NCI-H2171 treated with DMSO at 0.1 percent for 48 hours (cell line): ENCODE measurements around the gene RCVRN.

Source experiments
- DNase-seq: peaks from one replicate; lab custom pipeline; 2025; lab: John Stamatoyannopoulos, UW

RCVRN gene

DNA sequence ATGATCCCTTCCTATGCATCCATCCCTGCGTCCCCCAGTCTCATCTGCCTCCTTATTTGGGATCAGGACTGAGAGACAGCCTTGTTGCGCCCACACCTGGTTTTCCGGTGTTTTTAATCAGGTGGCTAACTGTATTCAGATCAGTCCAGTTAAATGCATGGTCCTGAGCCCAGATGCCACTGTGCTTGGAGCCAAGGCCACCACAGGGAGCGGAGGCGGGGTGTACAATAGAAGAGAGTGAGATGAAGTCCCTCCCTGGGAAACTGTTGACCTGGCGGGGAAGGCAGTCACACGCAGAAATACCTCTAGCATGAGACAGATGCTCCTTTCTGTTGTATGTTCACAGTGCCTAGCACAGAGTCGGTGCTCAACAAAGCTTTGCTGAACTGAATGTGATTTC, 6.3 kb downstream of the RCVRN start:
- no peak for DNase-seq

DNA sequence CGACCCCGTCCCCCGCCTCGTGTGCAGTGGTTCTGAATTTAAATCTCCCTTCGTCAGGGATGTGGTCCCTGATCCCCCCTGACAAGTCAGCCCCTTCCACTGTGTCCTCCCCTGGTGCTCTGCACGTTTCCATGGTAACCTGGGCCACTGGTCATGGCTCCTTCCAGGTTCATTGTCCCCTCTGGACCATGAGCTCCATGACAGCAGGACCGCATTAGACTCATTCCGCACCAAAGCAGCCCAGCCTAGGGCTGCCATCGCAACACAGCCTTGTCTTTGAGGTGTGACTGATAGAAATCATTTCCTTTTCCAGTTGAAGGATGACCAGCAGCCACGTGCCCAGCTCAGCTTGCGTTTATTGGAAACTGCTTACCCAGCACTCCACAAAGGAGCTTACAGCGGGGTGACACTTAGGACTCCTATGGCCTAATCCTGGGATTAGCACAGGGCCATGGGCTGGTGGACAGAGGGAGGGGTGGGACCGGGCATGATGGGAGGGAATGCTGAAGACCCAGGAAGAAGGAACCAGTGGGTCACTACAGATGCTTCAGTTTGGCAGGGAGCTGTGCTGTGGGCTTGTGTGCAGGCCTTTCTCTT, 7.6 kb downstream of the RCVRN start:
- DNase-seq, result no peak

DNA sequence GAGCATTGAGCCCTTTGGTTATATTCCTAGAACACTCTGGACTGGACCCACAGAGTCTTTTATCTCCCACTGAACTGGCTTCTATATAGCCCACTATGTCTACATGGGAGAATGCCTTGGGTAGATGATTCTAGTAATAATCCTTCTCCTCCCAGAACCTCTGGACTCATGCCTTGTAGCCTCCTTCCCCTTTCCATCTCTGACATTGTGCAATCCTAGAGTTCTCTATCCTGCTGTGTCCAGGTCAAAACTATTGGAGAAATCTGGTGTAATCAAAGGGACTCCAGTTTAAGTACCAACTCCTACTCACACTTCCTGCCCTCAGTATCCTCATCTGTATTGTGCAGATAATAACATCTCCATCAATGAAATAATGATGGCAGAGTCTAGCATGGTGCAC, 9.1 kb downstream of the RCVRN start:
- DNase-seq, result no peak

DNA sequence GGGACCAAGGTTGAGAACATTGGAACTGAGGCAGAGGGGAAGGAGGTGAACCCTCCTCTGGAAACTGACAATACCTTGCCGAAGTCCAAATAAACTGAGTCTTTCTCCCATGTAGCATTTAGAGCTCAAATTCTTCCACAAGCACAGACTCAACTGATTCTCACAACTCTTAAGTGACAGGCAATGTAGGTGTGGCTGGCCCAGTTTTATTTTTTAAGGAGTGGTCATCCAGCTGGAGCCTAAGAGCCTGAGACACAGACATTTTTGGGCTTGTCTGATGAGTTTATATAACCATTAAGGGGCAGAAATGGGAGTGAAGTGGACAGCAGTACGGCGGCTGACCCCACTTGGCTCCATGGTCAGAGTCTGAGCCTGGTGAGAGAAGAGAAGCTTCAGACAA, 10.8 kb downstream of the RCVRN start:
- no peak for DNase-seq

DNA sequence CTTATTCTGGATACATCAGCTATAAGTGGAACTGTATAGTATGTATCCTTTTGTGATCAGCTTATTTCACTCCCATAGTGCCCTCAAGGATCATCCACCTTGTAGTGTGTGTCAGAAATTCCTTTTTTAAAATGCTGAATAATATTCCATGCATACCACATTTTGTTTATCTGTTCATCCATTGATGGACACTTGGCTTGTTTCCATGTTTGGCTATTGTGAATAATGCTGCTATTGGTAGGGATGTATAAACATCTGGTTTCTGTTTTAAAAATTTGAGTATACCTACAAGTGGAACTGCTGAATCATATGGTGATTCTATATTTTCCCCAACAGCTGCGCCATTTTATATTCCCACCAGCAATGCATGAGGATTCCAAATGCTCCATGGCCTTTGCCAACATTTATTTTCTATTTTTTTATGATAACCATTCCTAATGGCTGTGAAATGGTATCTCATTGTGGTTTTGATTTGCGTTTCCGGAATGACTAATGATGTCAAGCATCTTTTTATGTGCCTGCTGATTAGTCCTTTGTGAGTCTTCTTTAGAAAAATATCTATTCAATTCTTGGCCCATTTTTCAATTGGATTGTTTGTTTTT, 11.6 kb downstream of the RCVRN start:
- no peak for DNase-seq

DNA sequence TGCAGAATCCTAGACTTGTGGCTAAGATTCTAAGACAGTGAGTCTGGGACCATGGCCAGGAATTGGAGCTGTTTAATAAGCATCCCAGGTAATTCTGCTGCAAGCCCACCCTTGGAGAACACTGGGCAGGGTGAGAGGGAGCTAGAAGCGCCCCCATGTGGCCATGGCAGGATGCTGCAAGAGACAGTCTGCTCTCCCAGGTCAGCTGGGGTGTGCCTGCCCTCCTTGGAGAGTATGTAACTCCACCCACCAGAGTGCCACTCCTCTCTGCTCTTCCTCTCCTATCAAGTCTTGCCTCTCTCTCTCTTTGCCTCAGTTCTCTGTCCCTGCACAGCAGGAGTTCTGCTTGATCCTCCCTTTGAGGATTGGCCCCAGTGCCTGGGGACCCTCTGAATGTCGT, 14.9 kb downstream of the RCVRN start:
- no peak for DNase-seq

DNA sequence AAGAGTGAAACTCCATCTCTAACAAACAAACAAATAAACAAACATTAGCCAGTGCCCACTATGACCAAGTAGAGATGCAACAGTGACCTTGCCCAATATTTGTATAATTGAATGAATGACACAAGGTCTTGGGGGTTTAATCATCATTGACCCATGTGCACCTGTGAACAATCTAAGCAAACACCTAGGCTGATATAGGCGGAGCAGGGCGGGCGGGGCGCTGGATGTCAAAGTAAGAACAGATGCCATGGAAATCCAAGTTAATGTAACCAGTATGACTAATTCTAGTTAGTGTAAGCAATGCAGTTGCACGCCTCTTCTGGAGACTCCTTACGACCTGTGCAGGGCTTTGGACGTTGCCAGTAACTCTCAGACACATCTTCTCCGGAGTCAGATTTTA, 17.6 kb downstream of the RCVRN start:
- DNase-seq, result no peak

DNA sequence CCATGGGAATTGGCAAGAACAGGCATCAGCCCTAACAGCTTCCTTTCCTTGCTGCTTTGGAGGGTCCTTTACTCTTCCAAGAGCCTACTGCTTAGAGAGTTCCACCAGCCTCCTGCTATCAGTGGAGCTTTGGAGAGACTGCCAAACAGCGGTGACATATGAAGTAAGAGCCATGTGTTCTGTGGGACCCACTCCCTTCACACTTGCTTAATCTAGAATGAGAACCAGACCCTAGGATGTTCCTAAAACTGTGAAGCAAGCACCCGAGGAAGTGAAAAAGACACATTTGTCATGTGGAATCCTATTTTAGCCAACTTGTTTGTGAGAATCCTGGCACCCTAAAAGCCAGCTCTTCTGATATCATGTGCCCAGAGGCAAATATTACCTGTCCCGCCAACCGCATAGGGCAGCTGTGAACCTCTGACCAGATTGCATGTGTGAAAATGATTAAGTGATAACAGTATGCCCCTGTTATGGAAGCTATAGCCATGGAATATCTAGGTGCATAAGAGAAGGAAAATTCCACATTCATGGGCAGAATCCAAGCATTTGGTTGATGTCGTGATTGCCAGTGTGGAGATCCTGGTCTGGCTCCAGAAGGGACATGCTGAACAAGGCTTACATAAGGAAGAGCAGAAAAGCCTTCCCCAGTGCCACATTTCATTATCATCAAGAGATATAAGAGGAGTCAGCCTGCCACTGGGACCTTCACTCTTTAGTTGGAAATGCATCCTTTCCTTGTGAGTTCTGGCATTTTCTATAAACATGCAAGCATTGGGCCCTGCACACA, 18.7 kb downstream of the RCVRN start:
- DNase-seq, result no peak

DNA sequence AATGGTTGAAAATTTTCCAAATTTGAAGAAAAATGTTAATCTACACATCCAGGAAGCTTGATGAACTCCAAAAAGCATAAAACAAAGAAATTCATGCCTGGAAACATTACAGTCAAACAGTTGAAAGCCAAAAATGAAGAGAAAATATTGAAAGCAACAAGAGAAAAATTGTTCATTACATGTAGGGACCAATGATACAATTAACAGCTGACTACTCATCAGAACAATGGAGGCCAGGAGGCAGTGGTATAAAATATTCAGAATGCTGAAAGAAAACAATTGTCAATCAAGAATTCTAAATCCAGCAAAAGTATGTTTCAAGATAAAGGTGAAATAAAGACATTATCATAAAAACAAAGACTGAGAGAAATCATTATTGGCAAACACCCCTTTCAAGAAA, 21.6 kb downstream of the RCVRN start:
- no peak for DNase-seq

DNA sequence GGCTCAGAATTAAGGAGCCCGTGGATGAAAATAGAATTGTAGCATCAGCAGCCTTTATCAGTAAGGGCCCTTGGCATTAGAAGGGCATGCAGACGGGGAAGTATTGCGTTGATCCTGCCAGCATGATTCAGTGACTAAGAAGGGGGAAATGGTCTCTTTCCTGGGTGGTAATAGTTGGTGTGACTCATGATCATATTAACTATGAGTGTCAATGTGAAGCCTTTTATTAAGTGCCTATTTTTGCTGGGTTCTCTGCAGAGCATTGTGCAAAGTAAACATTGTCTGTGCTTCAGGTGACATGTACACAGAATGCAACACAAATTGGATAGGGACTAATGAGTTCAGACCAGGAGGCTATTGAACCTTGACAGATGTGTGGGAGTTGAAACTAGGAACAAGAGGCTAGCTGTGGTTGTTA, 24.5 kb downstream of the RCVRN start:
- DNase-seq, result no peak

DNA sequence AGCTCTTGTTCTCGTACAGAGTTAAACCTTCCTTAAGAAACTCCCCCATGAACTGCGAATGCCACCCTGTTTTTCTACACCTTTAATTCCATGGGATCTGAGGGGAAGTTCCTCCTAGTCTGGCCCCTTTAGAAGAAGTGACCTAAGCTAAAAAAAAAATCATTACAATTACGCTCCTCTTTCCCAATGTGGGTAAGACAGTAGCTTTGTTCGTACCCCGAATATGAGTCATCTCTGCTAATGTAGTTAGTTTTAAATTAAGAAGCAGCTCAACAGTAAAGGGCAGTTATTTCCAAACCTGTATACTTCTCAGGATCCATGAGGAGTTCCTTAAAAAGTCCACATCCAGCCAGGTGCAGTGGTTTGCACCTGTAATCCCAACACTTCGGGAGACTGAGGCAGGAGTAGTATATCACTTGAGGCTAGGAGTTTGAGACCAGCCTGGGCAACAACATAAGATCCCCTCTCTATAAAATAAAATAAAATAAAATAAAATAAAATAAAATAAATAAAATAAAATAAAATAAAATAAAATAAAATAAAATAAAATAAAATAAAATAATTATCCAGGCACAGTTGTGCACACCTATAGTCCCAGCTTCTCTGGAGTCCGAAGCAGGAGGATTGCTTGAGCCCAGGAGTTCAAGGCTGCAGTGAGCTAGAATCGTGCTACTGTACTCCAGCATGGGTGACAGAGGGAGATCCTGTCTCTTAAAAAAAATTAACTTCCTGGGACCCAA, 26.1 kb downstream of the RCVRN start:
- no peak for DNase-seq

DNA sequence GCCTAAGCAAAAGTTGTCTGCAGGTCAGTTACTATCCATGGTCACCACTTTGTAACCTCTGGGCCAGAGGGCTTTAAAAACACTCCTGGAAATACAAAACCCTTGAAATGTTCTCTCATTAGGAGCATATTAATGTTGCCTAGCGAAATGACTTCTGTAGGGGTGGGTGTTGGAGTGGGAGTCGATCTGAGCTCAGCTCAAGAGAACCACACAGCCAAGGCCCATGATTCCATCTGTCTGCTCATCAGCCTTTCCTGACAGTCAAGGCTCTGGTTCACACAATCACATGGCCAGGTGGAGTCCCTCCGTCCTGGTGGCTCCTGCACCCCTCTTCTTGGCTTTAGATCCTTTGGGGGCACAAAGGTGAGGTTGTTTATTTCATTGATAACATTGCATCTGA, 26.7 kb downstream of the RCVRN start:
- no peak for DNase-seq

DNA sequence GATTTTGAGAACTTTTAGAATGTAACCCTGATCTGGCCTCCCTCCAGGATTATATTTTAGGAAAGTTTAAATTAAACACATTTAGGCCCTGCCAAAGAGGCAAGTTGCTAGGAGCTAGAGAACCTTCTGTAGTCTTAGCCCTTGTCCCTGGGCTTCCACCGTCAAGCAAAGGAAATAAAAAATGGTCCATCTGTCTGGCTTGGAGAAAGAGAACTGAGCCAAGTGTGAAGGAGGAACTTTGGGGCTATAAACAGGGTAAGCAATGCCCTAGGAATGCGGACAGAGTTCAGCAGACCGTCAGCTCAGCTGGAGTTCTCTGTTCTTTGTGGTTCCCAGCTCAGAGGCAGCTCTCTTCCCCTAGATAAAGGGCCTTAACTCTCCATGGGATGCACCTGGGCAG, 29.6 kb downstream of the RCVRN start:
- DNase-seq, result no peak

DNA sequence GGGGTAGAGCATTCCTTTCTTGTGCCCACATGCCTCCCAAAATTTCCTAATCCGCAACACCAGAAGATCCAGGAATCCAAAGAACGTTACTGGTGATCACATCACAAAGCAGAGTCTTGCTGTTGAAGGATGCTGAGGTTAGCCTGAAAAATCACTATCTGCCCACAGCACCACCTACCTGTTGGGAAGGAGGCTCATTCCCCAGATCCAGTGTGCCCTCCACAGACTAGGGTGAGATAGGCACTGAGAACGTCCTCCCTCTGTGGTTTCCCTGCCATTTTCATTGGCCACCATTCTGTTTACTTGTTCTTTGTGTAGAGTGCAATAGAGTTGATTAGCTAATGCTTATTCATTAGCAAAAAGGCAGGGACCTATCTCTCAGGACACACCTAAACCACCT, 30.3 kb downstream of the RCVRN start:
- DNase-seq, result no peak

DNA sequence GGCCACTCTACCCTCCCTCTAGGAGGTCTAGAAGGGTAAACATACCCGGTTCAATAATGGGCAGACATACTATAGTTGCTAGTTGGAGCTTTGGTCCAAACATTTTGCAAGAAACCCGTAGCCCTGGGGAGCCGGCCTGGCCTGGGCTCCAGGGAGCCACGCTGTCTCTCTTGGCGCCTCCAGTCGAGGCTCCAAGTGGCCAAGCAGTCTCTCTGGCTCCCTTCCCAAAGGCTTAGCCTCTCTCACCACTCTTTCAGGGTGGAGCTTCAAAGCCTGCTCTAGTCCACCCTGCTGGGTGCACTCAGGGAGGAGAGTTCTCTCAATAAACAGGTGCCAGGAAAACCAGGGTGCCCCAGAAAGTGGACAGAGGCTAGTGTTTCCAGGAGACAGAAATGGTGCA, 32.2 kb downstream of the RCVRN start:
- DNase-seq, result no peak

DNA sequence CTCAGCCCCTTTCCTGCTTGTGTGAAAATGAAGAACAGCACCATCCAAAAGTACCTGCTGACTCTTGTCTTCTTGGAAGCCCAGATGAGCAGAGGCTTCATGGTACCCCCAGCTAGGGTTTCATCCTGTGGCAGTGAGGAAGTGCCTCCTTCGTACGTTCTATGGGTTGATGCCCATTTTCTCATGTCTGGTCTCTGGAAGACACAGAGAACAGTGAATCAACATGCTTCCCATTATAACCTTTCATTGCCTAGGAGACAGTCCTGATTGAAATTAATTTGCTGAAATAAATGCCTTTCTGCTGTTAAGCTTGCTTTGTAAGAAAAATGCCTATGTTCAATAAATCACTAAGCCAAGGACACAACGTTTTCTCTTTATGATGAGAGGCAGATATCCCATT, 36.5 kb downstream of the RCVRN start:
- DNase-seq, result no peak

DNA sequence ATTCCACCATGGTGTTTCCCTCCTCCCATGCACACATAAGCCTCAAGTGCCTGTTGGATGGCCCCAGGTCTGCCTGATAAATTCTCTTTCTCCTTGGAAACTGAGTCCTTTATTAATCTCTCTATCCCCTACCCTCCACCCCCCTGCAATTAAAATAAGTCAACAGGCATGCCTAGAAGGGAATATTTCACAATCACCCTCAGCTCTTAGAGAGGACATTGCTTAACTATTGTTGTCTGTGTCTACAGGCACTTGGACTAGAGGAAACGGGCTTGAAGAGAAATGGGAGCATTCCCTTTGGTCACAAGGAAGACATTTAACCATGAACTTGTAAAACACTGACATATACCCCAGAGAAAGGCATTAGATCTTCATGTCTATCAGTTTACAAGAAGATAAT, 39.5 kb downstream of the RCVRN start:
- no peak for DNase-seq

DNA sequence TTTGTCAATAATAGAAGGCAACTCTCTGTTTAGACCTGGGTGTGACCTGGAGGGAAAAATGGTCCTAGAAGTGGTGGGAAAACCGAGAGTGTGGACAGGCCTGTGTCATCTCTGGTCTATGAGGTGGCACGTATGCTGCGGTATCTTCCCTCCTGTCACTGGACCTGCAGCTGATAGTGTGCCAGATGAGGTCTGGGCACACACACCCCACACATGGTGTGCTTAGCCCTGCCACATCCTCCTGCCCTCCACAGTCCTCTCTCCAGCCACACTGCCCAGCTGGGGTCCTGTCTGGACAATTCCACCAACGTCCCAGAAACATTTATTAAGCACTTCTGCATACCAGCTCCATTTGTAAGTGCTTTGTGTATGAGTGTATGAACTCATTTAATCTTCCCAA, 42.1 kb downstream of the RCVRN start:
- no peak for DNase-seq

DNA sequence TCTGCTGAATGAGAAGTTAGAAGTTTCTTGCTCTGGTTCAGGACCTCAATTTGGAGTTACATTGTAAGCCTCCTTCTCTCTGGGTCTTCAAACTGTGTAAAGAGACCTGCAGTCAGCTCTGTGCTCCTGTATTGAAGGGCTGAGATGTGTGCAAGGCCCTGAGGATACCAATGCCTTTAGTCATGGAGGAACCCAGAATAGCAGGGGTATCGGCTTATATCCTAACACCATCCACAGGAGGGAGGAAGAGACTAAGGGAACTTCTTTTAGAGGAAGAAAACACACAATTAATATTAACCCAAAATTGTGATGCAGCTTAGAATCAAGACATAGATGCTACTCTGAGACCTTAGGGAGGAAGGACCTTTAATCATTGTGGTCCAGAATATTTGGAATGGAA, 42.9 kb downstream of the RCVRN start:
- DNase-seq, result no peak

DNA sequence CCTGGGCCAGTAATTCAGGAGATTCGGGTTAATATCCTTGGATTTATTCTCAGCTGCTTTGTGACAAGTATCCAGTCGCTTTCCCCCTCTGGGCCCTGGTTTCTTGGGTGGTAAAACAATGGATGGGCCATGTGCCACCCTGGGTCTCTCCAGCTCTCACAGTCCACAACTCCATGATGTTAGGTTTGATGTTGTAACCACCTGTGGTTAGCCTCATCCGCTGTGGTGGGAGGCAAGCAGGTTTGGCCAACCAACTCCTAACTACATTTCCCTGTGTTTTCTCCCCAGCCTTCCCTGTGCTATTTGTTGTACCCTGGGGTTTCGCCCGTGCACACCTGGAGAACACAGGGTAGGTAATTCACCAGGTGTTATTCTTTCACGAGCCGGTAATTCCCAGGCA, 44.2 kb downstream of the RCVRN start:
- DNase-seq, result no peak

DNA sequence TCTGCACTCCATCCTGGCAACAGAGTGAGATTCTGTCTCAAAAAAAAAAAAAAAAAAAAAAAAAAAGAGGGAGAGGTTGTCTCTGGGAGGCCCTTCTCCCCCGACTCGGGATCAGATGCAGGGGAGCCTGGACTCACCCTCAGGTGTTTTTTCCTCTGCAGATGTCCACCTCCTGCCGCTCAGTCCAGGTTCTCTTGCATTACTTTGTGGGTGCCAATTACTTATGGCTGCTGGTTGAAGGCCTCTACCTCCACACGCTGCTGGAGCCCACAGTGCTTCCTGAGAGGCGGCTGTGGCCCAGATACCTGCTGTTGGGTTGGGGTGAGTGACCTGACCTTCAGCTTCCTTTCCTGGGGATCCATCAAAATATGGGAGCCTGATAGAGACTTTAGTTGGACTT, 45.3 kb downstream of the RCVRN start:
- DNase-seq, result no peak

DNA sequence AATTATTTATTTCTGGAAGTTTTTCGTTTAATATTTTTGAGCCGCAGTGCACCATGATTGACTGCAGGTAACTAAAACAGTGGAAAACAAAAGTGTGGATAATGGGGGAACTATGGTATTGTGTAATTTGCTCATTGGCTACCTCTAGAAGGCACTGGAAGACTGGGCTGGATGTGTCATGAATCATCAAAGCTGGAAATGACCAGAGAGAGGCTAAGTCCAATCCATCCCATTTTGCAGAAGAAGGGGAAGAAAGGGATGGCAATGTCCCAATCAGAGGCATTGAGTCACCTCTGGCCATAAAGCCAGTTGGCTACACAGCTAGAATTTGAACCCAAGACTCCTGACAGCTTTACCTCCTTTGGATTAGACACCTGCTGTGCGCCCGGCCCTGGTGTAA, 50.0 kb downstream of the RCVRN start:
- no peak for DNase-seq

DNA sequence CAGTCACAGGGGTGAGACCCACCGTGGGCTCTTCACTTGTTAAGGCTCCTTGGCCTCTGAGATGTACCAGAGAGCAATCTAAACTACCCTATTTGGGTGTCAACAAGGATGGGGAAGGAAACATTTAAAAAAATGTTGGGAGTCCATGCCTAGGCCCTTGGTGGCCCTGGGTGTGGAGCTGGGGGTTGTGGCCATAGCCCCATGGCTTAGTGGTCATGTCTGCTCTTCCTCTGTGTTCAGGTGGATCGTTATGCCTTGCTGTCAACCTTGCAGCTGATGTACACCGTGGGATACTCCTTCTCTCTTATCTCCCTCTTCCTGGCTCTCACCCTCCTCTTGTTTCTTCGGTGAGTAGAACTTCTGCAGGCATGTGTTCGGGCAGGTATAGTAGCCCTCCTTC, 50.8 kb downstream of the RCVRN start:
- DNase-seq, result no peak
